ENCODE data around the gene RNF17. TPM values are rescaled to one million over a fixed set of nuclear protein-coding genes. Genes with fewer than 3 reads are reported as not detected.

The RNF17 gene
- total and polyA plus RNA-seq, 2 donors (not counting 3 experiments of a cell fraction or from before 2014, with no cell fraction given) = 0.30 TPM; not detected in 1

DNA sequence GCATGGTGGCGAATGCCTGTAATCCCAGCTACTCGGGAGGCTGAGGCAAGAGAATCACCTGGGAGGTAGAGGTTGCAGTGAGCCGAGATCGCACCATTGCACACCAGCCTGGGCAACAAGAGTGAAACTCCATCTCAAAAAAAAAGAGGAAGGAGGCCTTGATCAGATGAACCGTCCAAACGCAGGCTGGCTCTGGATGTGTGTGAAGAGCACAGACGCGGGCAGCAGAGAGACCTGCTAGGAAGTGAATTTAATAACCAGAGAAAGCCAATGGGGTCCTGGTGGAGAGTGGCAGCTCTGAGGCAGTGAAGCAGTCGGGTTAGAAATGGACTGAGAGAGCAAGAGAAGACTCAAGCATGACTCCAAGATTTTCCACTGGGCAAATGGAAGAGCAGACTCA is 136.5 kb downstream of the RNF17 start:
- H3K9me1 ChIP-seq (replicated peaks; ENCODE audit: control insufficient read depth, extremely low read depth, insufficient read depth, low read length) = no peaks in the 10 kb centered on the region
- CTCF ChIA-PET = no interaction called here
- no peak overlapping the region for H3K4me3 ChIP-seq (replicated peaks in 1 of 3; ENCODE audit: insufficient read depth in 1 of 3, low read depth in 1 of 3, low read length in 3 of 3)
- intact Hi-C loops (cut with micrococcal nuclease) = no loop called here
- no peaks in the 10 kb centered on the region for H4K20me1 ChIP-seq (replicated peaks; ENCODE audit: control insufficient read depth, extremely low read depth, insufficient read depth, low read length)
- no peak overlapping the region for H3K4me2 ChIP-seq (ENCODE audit: insufficient read depth, low read length)
- H2AFZ ChIP-seq (ENCODE audit: low read depth, low read length) = no peak overlapping the region
- FAIRE-seq (no peak), DNase-seq (ENCODE audit: low read depth, low spot score) (no peak)
- H3K36me3 ChIP-seq (ENCODE audit: control insufficient read depth in 2 of 2, extremely low read depth in 1 of 2, insufficient read depth in 2 of 2, low read length in 2 of 2) = peaks cover 0 to 9% of the 10 kb centered on the region in 2 experiments
- POLR2A ChIA-PET = interaction anchor here (0.6 kb wide), 1 partner anchor 58 kb away, joined by 5 read pairs; no protein-coding TSS in a partner anchor
- H3K4me1 ChIP-seq (ENCODE audit: control insufficient read depth, extremely low read depth, insufficient read depth, low read length) = no peaks in the 10 kb centered on the region
- TF ChIP-seq FOS (IDR thresholded peaks at IDR 0.05; ENCODE audit: borderline replicate concordance, insufficient read depth, low read length) = no peak
- no peak for TF ChIP-seq POLR2A (IDR thresholded peaks at IDR 0.05; ENCODE audit: low read depth, low read length)
- TF ChIP-seq MYC (IDR thresholded peaks at IDR 0.05; ENCODE audit: low read depth, low read length) = no peak
- TF ChIP-seq GATA2 (IDR thresholded peaks at IDR 0.05; ENCODE audit: insufficient read depth, insufficient read length, low read depth, low read length) = no peak
- TF ChIP-seq POLR2AphosphoS5 (IDR thresholded peaks at IDR 0.05; ENCODE audit: insufficient read depth, low read depth, low read length) = no peak
- no peak for TF ChIP-seq MAX (IDR thresholded peaks at IDR 0.05; ENCODE audit: insufficient read depth, insufficient read length)
- TF ChIP-seq JUN (IDR thresholded peaks at IDR 0.05; ENCODE audit: borderline replicate concordance, insufficient read depth, insufficient read length, low read depth) = no peak
- no peak for TF ChIP-seq EZH2 (IDR thresholded peaks at IDR 0.05; ENCODE audit: borderline replicate concordance, low read depth, low read length, severe bottlenecking)
- H3K9ac ChIP-seq (replicated peaks; ENCODE audit: extremely low read depth, insufficient read depth, low read length) = no peak overlapping the region
- dilution Hi-C loops (cut with MboI; ENCODE audit: extremely low pct_ligation_motif_present, low sequenced_read_pairs) = no loop called here
- H3K27me3 ChIP-seq (ENCODE audit: control insufficient read depth in 2 of 2, insufficient read depth in 2 of 2, low read length in 2 of 2) = no peaks in the 10 kb centered on the region
- BruUV-seq (replicated peaks) = no TSS peak
- H3K9me3 ChIP-seq (replicated peaks; ENCODE audit: control insufficient read depth, insufficient read depth, low read length) = no peaks in the 10 kb centered on the region
- peaks cover 3% of the 10 kb centered on the region for H3K79me2 ChIP-seq (ENCODE audit: control insufficient read depth, insufficient read depth, low read length)
- no peak overlapping the region for H3K27ac ChIP-seq (ENCODE audit: insufficient read depth, low read depth, low read length)

GRCh38 chr13:24905242-24905641 is 141.3 kb downstream of the RNF17 start:
- H2AFZ ChIP-seq (ENCODE audit: low read depth, low read length) = no peak overlapping the region
- no peak overlapping the region for H3K27ac ChIP-seq (ENCODE audit: insufficient read depth, low read depth, low read length)
- TF ChIP-seq MAX (IDR thresholded peaks at IDR 0.05; ENCODE audit: insufficient read depth, insufficient read length) (no peak), POLR2A (IDR thresholded peaks at IDR 0.05; ENCODE audit: low read depth, low read length) (no peak), FOS (IDR thresholded peaks at IDR 0.05; ENCODE audit: borderline replicate concordance, insufficient read depth, low read length) (no peak), JUN (IDR thresholded peaks at IDR 0.05; ENCODE audit: borderline replicate concordance, insufficient read depth, insufficient read length, low read depth) (no peak), GATA2 (IDR thresholded peaks at IDR 0.05; ENCODE audit: insufficient read depth, insufficient read length, low read depth, low read length) (no peak), MYC (IDR thresholded peaks at IDR 0.05; ENCODE audit: low read depth, low read length) (no peak), POLR2AphosphoS5 (IDR thresholded peaks at IDR 0.05; ENCODE audit: insufficient read depth, low read depth, low read length) (no peak), EZH2 (IDR thresholded peaks at IDR 0.05; ENCODE audit: borderline replicate concordance, low read depth, low read length, severe bottlenecking) (no peak)
- TF ChIP-seq, protein P1, sequence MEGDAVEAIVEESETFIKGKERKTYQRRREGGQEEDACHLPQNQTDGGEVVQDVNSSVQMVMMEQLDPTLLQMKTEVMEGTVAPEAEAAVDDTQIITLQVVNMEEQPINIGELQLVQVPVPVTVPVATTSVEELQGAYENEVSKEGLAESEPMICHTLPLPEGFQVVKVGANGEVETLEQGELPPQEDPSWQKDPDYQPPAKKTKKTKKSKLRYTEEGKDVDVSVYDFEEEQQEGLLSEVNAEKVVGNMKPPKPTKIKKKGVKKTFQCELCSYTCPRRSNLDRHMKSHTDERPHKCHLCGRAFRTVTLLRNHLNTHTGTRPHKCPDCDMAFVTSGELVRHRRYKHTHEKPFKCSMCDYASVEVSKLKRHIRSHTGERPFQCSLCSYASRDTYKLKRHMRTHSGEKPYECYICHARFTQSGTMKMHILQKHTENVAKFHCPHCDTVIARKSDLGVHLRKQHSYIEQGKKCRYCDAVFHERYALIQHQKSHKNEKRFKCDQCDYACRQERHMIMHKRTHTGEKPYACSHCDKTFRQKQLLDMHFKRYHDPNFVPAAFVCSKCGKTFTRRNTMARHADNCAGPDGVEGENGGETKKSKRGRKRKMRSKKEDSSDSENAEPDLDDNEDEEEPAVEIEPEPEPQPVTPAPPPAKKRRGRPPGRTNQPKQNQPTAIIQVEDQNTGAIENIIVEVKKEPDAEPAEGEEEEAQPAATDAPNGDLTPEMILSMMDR (IDR thresholded peaks at IDR 0.05; ENCODE audit: extremely low read depth in 1 of 2, insufficient read depth in 1 of 2, low read depth in 1 of 2, low read length in 2 of 2) = no peak
- ChIA-PET CTCF (no interaction called here), POLR2A (no interaction called here)
- FAIRE-seq (no peak), DNase-seq (ENCODE audit: low read depth, low spot score) (no peak)
- H3K79me2 ChIP-seq (ENCODE audit: control insufficient read depth, insufficient read depth, low read length) = peaks cover 3% of the 10 kb centered on the region
- H3K4me2 ChIP-seq (ENCODE audit: insufficient read depth, low read length) = no peak overlapping the region
- intact Hi-C loops (cut with micrococcal nuclease) (no loop called here), dilution Hi-C loops (cut with MboI; ENCODE audit: extremely low pct_ligation_motif_present, low sequenced_read_pairs) (no loop called here)
- no peak overlapping the region for H3K9ac ChIP-seq (replicated peaks; ENCODE audit: extremely low read depth, insufficient read depth, low read length)
- H3K9me3 ChIP-seq (replicated peaks; ENCODE audit: control insufficient read depth, insufficient read depth, low read length) = no peaks in the 10 kb centered on the region
- H3K27me3 ChIP-seq (ENCODE audit: control insufficient read depth in 2 of 2, insufficient read depth in 2 of 2, low read length in 2 of 2) = no peaks in the 10 kb centered on the region
- H3K9me1 ChIP-seq (replicated peaks; ENCODE audit: control insufficient read depth, extremely low read depth, insufficient read depth, low read length) = no peaks in the 10 kb centered on the region
- no peaks in the 10 kb centered on the region for H4K20me1 ChIP-seq (replicated peaks; ENCODE audit: control insufficient read depth, extremely low read depth, insufficient read depth, low read length)
- H3K4me1 ChIP-seq (ENCODE audit: control insufficient read depth, extremely low read depth, insufficient read depth, low read length) = no peaks in the 10 kb centered on the region
- H3K36me3 ChIP-seq (ENCODE audit: control insufficient read depth in 2 of 2, extremely low read depth in 1 of 2, insufficient read depth in 2 of 2, low read length in 2 of 2) = peaks cover 0 to 17% of the 10 kb centered on the region in 2 experiments
- BruUV-seq (replicated peaks) = no TSS peak
- no peak overlapping the region for H3K4me3 ChIP-seq (replicated peaks in 1 of 3; ENCODE audit: insufficient read depth in 1 of 3, low read depth in 1 of 3, low read length in 3 of 3)

All from endothelial cell of umbilical vein (primary cell).